ENCODE results near the gene RNU1-2. TPM values are rescaled to one million over a fixed set of nuclear protein-coding genes. Genes with fewer than 3 reads are reported as not detected.
"Not testable (repeated sequence)": the region's sequence is repeated elsewhere in the genome, so short reads cannot be mapped to it uniquely, and the experiment has no call there.

RNU1-2 gene
- total RNA-seq (1,000 to 10,000 TPM in 1 of 5 donors, under 1 TPM in 4; under 0.01 to 9,966 (median under 0.01) TPM), polyA plus RNA-seq (not detected)
- long read RNA-seq, donor 1, result 0 reads
- long read RNA-seq, donor 2, result 0 reads
- long read RNA-seq, donor 3, result 0 reads
- long read RNA-seq, donor 4, result 0 reads
- long read RNA-seq, donor 5, result 0 reads
- long read RNA-seq, donor 6, result 0 reads
- long read RNA-seq, donor 7, result 0 reads
- long read RNA-seq, donor 8, result 0 reads
- long read RNA-seq, donor 9, partial matches to known transcripts, result 0 of 1 reads
- long read RNA-seq, donor 9, other reads (novel, unspliced or antisense), result 0 of 1 reads
- long read RNA-seq, donor 10, result 0 reads

- H3K36me3 ChIP-seq; intact Hi-C loops (cut with DNase I; ENCODE audit: low total_unique reads); H3K9me3 ChIP-seq; H3K27me3 ChIP-seq: not testable (repeated sequence)
- H3K4me3 ChIP-seq, result peak within 1 kb of the TSS; percentile 21 to 41 (median 35)
- H3K27ac ChIP-seq, result peak within 1 kb of the TSS; percentile 83 to 98 (median 91)
- H3K4me1 ChIP-seq, result peaks cover 10 to 43% (median 31%) of the 10 kb centered on the region in 4 donors
- peak in 2 of 3 donors; percentile 66 to 92 for TF ChIP-seq POLR2AphosphoS5 (IDR thresholded peaks at IDR 0.05)
- 0 to 2% (median 1%) methylated on average over 23 to 30 of the region's 39 CpGs for WGBS, 5 donors
- DNase-seq, result peak; percentile 93 to 97
These were observed at the start of gene RNU1-2 for GRCh38 chr1:16895598-16896315. TSS of gene RNU1-2 (plus strand) at chr1:16895980.

DNA sequence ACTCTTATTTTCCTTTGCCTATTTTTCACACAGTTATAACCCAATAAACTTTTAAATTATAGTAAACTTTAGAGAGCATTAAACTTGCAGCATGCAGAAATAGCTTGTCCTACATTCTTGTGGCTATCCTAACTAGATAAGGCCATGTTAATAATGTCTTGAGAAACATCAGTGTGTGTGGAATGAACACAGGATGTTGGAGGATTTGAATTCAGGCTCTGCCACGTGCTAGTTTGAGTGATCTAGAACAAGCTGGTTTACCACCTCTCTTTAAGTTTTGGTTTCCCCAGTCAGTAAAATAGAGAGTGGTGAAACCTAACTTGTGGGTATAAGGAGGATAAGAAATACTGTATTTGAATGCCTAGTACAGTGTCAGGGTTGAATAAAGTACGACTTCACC is 39.6 kb upstream of the RNU1-2 start:
- DNase-seq; H3K9me3 ChIP-seq; H3K36me3 ChIP-seq; H3K27ac ChIP-seq; H3K4me3 ChIP-seq; H3K4me1 ChIP-seq; intact Hi-C loops (cut with DNase I; ENCODE audit: low total_unique reads): not testable (repeated sequence)
- peaks cover 0 to 12% (median 4%) of the 10 kb centered on the region in 3 donors for H3K27me3 ChIP-seq
- 83 to 100% (median 85%) methylated on average over 1 to 2 of the region's 2 CpGs; no CpG with 5 or more reads in 1 of the 5 donors for WGBS, 5 donors

- intact Hi-C loops (cut with DNase I; ENCODE audit: low total_unique reads); H3K27ac ChIP-seq; H3K9me3 ChIP-seq; DNase-seq; H3K4me3 ChIP-seq; H3K4me1 ChIP-seq; H3K36me3 ChIP-seq: not testable (repeated sequence)
- 36 to 55% (median 44%) methylated on average over 19 to 27 of the region's 46 CpGs for WGBS, 5 donors
- peaks cover 0 to 12% (median 4%) of the 10 kb centered on the region in 3 donors for H3K27me3 ChIP-seq
These were observed 36.4 kb upstream of the RNU1-2 start for GRCh38 chr1:16859167-16860041.

DNA sequence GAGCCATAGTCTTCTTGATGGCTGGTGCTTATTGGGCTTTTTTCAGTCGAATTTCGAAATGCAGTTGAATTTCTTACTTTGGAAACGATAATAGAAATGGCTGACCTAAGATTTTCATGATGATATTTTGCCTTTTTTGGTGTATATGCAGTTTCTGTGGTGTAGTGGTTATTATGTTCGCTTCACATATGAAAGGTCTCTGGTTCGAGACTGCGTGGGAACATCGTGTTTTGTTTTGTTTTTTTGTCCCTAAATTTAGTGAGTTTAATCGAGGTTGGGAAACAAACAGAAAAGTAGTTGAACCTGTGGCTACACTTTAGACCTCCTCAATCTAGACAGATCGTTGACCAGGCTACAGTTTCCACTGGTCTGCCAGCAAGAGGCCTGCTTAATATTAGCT is 35.7 kb upstream of the RNU1-2 start:
- H3K36me3 ChIP-seq; H3K27ac ChIP-seq; intact Hi-C loops (cut with DNase I; ENCODE audit: low total_unique reads); H3K4me1 ChIP-seq; H3K4me3 ChIP-seq; DNase-seq; H3K9me3 ChIP-seq: not testable (repeated sequence)
- WGBS, 5 donors, result 64 to 79% (median 69%) methylated on average over 7 to 9 of the region's 9 CpGs
- H3K27me3 ChIP-seq, result peaks cover 0 to 12% (median 4%) of the 10 kb centered on the region in 3 donors

GRCh38 chr1:16861832-16862245 is 33.9 kb upstream of the RNU1-2 start:
- H3K9me3 ChIP-seq; H3K4me3 ChIP-seq; H3K36me3 ChIP-seq; intact Hi-C loops (cut with DNase I; ENCODE audit: low total_unique reads); H3K4me1 ChIP-seq; H3K27ac ChIP-seq; DNase-seq: not testable (repeated sequence)
- peaks cover 0 to 12% (median 4%) of the 10 kb centered on the region in 3 donors for H3K27me3 ChIP-seq
- 52 to 63% (median 60%) methylated on average over 10 to 12 of the region's 16 CpGs for WGBS, 5 donors

DNA sequence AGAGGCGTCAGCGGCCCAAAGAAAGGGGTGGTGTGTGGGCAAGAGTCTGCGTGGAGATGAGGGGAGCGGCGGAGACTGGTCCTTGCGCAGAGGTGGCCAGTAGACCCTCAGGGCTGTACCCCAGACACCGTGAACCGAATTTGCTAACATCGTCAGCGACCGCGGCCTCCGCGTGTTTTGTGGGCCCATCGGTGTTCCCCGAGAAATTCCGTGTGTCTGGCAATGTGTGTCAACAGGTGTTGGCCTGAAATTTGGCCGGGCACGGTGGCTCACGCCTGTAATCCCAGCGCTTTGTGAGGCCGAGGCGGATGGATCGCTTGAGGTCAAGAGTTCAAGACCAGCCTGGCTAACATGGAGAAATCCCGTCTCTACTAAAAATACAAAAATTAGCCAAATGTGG is 33.4 kb upstream of the RNU1-2 start:
- intact Hi-C loops (cut with DNase I; ENCODE audit: low total_unique reads); H3K27ac ChIP-seq; DNase-seq; H3K4me1 ChIP-seq; H3K4me3 ChIP-seq; H3K36me3 ChIP-seq; H3K9me3 ChIP-seq: not testable (repeated sequence)
- peaks cover 0 to 12% (median 4%) of the 10 kb centered on the region in 3 donors for H3K27me3 ChIP-seq
- WGBS, 5 donors, result 96 to 97% (median 96%) methylated on average over 21 to 25 of the region's 25 CpGs

DNA sequence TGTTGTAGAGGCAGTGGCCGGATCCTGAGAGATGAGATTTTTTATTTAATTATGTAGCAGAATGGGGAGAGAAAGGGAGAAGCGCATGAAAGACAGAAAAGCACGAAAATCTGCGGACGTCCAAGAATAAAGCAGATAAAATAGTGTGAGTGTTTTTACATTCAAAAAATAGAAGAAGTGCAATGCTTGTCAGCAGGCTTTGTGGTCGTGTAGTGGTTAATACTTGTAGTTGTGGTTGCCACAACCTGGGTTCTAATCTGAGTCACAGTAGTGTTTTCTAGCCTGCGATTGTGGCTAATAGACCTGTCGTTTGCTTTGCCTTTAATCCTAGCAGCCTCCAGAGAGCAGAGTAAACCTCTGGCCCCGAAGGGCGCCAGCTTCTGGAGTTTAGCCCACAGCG is 32.8 kb upstream of the RNU1-2 start:
- H3K4me3 ChIP-seq; H3K4me1 ChIP-seq; DNase-seq; H3K9me3 ChIP-seq; intact Hi-C loops (cut with DNase I; ENCODE audit: low total_unique reads); H3K27ac ChIP-seq; H3K36me3 ChIP-seq: not testable (repeated sequence)
- 63 to 89% (median 71%) methylated on average over 5 to 6 of the region's 11 CpGs for WGBS, 5 donors
- peaks cover 0 to 12% (median 4%) of the 10 kb centered on the region in 3 donors for H3K27me3 ChIP-seq

DNA sequence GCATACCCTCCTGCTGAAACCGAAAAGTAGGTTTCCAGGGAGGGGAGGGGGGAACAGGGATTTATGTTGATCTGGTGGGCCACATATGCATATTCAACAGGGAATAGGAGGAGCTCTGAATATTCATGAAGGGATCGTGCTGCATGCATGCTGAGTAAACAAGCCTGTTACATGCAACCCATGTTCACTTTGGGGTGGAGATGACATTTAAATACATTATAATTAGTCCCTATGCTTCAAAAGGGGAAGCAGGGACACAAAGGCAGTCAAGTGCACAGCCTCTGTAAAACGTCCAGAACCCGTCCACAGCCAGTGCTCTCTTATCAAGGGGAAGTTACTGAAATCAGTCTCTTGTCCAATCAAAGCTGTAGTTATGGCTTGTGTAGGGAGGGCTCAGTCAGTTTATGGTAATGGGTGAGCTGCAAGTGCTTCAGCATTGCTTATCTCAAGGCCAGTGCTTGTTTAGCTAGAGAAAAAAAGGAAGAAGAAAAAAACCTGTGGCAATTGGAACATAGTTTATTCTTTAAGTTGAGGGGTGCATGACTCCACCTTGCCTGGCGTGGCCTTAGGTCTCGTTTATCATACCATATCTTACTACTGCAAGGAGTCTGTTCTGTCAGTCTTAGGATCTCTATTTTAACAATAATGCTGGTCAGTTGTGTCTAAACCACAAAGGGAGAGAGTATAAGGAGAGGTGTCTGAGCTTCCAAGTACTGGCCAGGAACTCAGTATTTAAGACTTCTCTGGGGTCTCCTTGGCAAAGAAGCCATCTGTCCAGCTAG is 28.7 kb upstream of the RNU1-2 start:
- H3K9me3 ChIP-seq; DNase-seq; H3K27ac ChIP-seq; H3K36me3 ChIP-seq; H3K4me3 ChIP-seq; intact Hi-C loops (cut with DNase I; ENCODE audit: low total_unique reads); H3K4me1 ChIP-seq: not testable (repeated sequence)
- WGBS, 5 donors, result 9 to 29% (median 11%) methylated on average over 4 of the region's 6 CpGs
- peaks cover 0 to 17% (median 0%) of the 10 kb centered on the region in 3 donors for H3K27me3 ChIP-seq

DNA sequence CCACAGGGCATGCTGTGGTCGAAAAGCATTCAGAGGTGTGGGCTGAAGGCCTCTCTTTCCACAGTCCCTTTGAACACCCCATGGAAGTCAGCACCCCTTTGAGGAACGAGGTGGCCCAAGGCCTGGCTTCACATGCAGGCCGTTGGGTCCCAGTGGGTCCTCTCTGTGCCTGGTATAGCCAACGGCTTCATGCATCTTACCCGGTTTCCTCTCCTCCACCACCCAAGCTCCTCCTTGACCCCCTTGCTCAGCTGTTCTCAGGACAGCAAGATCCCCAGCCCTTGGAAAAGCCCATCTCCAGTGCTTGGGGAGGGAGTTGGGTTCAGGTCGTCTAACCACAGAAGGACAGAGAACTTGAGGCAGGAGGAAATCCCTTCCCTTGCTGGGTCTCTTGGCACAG is 27.0 kb upstream of the RNU1-2 start:
- 79 to 92% (median 88%) methylated on average over 4 to 5 of the region's 6 CpGs for WGBS, 5 donors
- H3K4me3 ChIP-seq; H3K36me3 ChIP-seq; H3K9me3 ChIP-seq; DNase-seq; intact Hi-C loops (cut with DNase I; ENCODE audit: low total_unique reads); H3K27ac ChIP-seq: not testable (repeated sequence)
- Histone ChIP-seq H3K4me1 (peaks cover 6 to 13% (median 10%) of the 10 kb centered on the region in 4 donors), H3K27me3 (peaks cover 0 to 28% (median 5%) of the 10 kb centered on the region in 3 donors)

- WGBS, 5 donors, result 71 to 88% (median 78%) methylated on average over 6 to 7 of the region's 7 CpGs
- H3K9me3 ChIP-seq; intact Hi-C loops (cut with DNase I; ENCODE audit: low total_unique reads); H3K36me3 ChIP-seq; H3K4me3 ChIP-seq; DNase-seq; H3K27ac ChIP-seq: not testable (repeated sequence)
- Histone ChIP-seq H3K4me1 (peaks cover 7 to 14% (median 11%) of the 10 kb centered on the region in 4 donors), H3K27me3 (peaks cover 0 to 37% (median 5%) of the 10 kb centered on the region in 3 donors)
These were observed 25.8 kb upstream of the RNU1-2 start for GRCh38 chr1:16869996-16870395.
